Right lung (tissue), 5 donors: ENCODE measurements around the gene PCNX1. TPM values are rescaled to one million over a fixed set of nuclear protein-coding genes. Genes with fewer than 3 reads are reported as not detected.

Experiments
- DNase-seq, 2 donors: peaks; one replicate each; pipeline ENCODE4 v3.0.0-alpha.2; 2013
- polyA plus RNA-seq, 5 donors: library from polyadenylated mRNA; unstranded; fragments of 120-200 nt; gene quantifications; one replicate each; pipeline versions ENCODE4 v1.2.1 to v1.2.3, GENCODE V29; 2013; ENCODE audit warnings: inconsistent platforms in 1 of 5, low replicate concordance in 1 of 5; ENCODE audit not compliant: insufficient read length in 5 of 5, insufficient read depth in 1 of 5

The PCNX1 gene
- polyA plus RNA-seq, 5 donors, result 26.7 to 45.8 (median 40.3) TPM

DNA sequence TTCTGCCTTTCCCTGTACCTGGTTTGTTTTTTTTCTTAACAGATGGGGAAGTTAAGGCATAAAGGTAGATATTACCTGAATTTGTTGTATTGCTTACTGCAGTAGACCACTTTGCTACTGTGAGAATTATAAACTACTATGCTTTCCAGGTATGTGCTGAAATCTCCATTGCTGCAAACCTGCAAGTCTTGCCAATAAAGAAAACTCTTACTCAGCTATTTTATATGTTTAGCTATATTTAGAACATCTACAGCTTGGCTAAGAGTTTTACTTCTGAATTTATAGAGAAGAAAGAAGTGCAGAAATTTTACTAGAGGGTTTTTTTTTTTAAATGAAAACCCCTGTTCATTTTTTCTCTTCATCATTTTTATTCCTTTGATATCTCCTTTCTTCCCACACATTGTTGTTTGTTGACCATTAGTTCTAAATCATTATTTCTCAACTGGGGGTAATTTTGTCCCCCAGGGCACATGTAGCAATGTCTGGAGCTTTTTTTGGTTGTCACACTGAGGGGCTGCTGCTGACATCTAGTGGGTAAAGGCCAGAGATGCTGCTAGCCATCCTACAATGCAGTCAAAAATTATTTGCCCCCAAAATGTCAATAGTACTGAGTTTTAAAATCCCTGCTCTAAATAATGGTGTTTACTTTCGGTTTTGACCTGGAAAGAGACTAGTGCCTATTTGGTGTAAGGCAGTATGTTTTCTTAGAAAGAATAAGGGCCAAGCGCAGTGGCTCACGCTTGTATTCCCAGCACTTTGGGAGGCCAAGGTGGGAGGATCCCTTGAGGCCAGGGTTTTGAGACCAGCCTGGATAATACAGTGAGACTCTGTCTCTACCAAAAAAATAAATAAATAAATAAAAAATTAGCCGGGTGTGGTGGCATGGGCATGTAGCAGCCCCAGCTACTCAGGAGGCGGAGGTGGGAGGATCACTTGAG, 48.6 kb downstream of the PCNX1 start:
- DNase-seq, result peak in 1 of 2 donors; percentile 14

DNA sequence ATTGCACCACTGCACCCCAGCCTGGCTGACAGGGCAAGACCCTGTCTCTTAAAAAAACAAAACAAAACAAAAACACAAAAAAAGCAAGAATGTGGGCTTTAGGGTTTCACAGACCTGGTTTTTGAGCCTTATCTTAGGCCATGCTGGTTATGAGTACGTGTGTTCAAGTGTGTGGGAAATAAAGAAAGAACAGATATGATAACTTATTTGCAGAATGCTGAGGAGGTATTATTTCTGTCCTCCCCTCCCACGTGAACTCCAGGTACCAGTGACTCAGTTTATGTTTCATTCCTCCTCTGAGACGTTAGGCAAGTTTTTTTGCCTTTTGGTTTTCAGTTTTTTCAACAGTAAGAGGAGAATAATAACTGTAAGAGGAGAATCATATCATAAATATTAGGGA, 49.3 kb downstream of the PCNX1 start:
- DNase-seq, result no peak

GRCh38 chr14:70957710-70958109, 50.5 kb downstream of the PCNX1 start:
- no peak for DNase-seq

DNA sequence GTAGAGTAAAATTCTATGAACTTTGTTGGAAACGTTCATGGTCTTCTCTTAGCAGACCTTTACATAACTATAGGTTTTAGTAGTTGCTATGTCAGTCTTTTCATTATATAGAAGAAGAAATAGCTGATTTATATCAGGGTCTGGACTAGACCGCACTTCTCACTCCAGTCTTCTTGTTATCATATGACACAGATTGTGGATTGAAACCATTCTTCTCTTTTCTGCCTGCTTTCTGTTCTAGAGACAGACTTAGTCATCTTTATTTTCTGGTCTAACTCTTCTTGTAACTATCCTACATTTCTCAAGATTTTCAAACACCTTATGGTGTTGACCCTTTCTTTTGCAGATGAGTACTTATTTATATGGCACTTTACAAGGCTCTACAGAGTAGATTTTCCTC, 55.7 kb downstream of the PCNX1 start:
- DNase-seq, result no peak

DNA sequence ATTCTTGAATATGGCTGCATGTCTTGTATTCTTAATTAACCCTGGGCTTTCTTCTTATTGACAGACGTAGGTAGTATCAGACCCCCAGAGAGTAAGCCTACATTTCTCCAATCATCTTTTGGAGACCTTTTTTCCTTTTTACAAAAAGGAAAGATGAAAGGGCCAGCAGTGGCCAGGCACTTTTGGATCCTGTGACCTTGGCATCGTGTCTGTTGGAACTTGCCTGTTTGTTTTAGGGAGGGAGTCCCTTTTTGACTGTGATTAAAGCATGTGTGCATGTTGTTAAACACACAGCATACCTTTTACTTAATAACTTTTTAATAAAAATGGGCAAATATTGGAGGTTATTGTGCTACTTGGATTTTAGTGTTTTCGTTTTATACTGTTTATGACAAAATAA, 57.2 kb downstream of the PCNX1 start:
- no peak for DNase-seq

DNA sequence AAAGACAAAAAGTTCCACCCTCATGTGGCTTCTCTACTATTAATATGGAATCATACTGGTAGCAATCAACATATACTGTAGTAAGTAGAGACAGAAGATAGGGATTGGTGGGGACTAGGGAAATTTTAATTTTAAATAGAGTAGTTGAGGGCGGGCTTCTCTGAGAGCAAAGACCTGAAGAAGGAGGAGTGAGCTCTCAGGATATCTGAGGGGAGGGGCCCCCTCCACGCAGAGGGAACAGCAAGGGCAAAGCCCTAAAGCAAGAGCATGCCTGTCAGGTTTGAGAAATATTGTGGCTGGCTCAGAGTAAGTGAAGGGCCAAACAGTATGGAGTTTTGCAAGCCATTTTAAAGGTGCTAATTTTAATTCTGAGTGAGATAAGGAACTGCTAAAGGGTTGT, 64.3 kb downstream of the PCNX1 start:
- no peak for DNase-seq

DNA sequence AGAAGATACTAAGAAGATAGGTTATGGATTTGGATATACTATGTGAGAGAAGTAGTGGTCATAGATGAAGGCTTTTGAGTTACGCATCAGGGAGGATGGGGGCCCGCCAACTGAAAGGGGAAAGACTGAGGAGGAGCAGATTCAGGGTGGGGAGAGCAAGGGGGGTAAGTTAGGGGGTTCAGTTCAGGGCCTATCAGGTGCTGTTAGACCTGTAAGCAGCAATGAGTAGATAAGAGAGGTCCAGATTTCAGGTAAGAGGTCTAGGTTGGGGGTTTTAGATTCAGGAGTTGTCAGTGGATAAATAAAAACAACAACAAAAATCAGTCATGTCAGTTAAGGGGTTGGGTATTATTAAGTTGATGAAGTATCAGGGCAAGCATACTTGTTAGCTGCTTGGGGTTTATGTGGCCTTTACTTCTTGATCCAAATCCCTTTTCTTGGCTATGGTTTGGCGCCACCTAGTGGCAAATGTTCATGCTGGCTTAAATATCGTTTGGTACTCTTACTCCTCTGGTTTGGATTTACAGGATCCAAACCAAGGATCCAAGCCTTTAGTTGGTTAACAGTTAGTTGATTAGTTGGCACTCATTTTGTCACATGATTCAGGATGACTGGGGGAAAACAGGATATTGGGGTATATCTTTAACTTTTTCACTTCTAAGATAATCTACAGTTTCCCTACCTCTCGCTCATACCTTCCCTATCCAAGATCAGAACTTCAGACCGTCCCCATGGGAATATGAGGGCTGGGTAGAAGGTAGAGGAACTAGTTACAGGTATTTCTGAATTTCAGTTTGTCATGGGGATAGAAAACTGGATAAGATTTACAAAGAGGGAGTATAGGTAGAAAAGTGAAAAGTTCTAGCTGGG, 65.1 kb downstream of the PCNX1 start:
- DNase-seq, result peak; percentile 71 to 79

DNA sequence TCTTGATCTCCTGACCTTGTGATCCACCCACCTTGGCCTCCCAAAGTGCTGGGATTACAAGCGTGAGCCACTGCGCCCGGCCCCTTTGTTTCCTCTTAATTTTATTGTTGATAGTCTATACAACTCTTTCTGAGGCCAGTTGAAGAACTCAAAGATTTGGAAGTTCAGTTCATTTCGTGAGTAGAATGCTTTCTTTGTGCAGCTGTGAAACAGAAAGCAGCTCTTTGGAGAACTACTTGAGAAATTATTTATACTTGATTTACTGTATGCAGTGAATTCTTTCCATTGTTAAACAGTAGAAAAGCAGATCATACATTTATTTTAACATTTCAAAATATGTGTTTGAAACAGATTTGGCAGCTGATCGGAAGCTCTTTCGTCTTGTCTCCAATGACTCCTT, 69.3 kb downstream of the PCNX1 start:
- DNase-seq, result no peak

DNA sequence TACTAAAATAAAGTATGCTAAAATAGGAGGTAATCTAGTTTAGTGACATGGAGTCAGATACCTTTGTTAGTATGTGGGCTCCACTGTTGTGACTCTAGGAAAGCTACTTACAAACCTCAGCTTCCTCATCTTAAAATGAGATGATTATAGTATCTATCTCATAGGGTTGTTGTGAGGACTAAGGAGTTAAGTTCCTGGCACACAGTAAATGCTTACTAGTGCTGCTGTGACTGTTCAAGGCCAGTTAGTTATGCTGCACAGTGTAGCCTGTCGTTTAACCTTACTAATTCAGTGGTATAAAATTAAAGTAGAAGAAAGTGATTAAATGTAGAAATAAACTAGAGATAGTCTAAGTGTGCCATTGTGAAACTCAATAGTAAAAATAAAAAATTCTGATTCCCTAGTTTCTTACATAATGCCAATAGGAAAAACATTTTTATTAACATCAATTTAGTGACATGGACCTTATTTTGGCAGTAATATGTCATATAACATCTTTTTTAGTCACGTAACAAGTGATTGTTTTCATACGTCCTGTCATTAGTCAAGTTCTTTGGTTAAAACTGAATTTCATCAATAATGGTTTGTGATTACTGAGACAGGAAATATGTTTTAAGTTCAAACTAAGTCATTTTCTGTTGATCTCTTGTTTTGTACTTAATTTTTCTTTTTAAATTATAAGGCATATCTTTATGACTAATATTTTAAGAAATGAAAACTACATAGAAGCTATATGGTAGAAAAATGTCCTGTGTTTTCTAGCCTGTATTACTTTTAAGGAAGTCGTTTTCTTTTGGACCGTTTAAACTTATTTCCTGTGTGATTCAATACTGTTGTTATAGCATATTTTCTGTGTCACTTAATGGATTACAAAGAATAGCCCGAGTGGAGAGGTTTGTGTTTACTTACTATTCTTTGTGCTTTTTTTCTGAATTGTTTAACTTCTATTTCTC, 74.0 kb downstream of the PCNX1 start:
- no peak for DNase-seq

DNA sequence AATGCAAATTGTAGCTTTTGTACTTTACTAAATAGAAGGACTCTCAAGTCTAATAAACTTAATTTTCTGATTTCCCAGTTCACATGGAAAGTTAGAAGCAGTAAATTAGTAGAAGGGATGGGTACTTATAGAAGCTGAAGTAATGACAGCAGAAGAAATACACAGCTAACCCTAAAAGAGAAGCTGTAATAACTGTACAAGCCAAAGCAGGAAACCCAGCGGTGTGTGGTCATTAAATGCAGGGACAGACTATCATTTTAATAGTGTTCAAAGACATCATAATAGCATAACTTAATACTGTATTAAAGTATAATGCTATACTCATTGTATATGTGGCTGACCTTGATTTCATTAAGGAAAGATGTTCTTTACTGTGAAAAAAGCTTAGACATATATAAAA, 74.9 kb downstream of the PCNX1 start:
- no peak for DNase-seq

- DNase-seq, result no peak
Measured at GRCh38 chr14:70987041-70987440, 79.8 kb downstream of the PCNX1 start.

DNA sequence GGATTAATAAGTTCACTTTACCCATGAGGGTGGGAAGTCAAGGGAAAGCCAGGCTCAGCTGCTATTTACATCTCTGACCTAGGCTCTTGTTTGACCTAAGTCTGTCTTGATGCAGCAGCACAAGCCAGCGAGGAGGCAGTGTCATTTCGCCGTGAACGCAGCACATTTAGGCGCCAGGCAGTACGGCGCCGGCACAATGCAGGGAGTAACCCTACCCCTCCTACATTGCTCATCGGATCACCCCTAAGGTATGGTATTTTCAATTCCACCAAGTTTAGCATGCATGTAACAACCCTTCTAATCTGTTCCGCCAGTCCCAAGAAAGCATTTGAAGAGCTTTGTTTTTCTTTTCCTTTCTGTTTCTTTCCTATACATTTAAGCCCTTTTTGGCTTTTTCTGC, 81.2 kb downstream of the PCNX1 start:
- DNase-seq, result no peak

DNA sequence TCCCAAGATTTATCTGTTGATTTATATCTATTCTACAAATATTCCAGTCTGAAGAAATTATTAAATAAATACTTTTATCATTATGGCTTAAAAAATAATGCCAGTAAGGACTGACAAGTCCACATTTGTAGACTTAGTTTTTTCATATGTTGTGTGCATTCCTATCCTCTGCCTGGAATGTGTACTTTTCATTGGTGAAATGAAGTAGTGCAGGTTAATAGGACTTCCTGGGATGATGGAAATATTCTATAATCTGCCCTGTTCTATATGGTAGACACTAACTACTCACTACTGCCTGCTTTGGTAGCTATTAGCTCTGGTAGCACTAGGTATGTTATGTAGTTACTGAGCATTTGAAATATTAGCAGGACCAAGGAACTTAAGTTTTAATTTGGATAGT, 86.7 kb downstream of the PCNX1 start:
- DNase-seq, result no peak

DNA sequence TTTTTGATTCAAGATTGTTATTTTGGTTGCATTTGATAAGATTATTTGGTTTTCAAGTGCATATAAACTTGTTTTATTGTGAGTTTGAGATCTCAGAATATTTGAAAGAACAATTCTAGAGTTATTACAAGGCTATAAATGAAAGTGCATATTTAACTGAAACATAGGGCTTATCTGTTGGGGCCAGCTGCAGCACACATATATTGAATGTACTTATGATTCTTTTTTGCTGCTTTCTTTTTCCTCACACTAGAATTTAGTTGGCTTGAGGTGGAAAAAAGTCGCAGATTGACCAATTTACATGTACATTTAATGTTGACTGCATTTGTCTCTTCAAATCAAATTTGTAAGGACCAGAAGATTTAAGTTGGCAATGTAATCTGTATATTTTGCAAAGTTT, 88.0 kb downstream of the PCNX1 start:
- DNase-seq, result no peak

GRCh38 chr14:70995671-70996070, 88.4 kb downstream of the PCNX1 start:
- DNase-seq, result no peak

DNA sequence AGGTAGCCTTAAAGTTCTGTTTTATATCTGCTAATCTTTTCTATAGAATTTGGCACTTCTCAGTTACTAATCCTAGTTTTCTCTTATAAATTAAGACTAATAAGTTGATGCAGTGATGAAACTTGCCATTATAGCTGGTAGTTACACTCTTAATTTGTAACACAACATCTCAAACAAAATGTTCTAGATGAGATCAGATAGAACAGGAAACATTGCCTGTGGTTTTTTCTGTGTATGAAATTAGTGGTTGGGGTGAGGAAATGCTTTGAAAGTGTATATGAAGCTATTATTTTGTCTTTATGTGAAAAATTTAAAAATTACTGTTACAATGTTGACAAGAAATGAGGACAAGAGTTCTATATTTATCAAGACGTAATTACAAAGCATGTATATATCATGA, 91.9 kb downstream of the PCNX1 start:
- no peak for DNase-seq

GRCh38 chr14:71000091-71000490, 92.8 kb downstream of the PCNX1 start:
- no peak for DNase-seq

GRCh38 chr14:71001742-71002141, 94.5 kb downstream of the PCNX1 start:
- DNase-seq, result no peak

- DNase-seq, result no peak
Measured at GRCh38 chr14:71003156-71003555, 95.9 kb downstream of the PCNX1 start.

DNA sequence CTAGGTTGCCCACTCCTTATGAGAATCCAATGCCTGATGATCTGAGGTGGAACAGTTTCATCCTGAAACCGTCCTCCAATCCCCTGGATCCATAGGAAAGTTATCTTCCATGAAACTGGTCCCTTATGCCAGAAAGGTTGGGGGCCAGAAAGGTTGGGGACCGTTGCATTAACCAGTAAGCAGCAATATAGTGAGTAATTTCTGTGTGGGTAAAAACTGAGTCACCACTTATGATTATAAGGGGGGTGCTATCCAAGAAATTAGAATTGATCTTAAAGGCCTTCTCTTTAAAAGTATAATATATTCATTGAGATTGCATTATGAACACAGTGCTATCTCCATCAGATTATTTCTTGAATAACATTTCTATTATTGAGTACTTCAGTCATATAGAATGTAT, 97.2 kb downstream of the PCNX1 start:
- DNase-seq, result no peak

DNA sequence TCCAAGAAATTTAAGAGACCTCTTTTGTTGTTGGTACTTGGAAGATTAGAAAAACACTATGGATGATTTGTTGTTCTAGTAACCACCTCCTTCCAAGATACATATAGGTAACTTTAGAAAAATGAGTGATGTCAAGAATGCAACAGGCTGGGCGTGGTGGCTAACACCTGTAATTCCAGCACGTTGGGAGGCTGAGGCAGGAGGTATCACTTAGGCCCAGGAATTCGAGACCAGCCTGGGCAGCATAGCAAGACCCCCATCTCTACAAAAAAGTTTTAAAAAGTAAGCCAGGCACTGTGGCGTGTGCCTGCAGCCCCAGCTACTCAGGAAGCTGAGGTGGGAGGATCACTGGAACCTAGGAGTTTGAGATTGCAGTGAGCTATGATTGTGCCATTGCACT, 97.8 kb downstream of the PCNX1 start:
- DNase-seq, result no peak

DNA sequence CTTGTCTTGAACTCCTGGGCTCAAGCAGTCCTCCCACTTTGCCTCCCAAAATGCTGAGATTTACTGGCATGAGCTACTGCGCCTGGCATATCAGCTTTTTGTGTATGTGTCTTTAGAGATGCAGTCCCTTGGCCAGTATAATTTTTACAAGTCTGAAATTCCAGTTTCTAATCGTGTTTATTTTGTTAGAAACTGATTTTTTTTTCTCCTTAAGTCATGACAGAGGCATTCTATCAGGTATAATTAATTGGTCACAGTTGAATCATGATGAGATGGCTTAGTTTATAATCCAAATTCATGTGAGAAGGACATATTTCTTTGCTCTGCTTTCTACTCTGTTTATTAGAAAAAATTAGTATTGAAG, 98.9 kb downstream of the PCNX1 start:
- no peak for DNase-seq
